Measurements from ENCODE around the gene HCK.

Gene HCK

GRCh38 chr20:32052090-32052777 is at the start of gene HCK:
TSS of gene HCK (plus strand) at chr20:32052242.
- DNase-seq: no peak

GRCh38 chr20:32003325-32003724 is 48.7 kb upstream of the HCK start:
- no peak for DNase-seq

GRCh38 chr20:32004963-32005362 is 47.1 kb upstream of the HCK start:
- no peak for DNase-seq

- no peak for DNase-seq
Measured at GRCh38 chr20:32006053-32006452, 46.0 kb upstream of the HCK start.

GRCh38 chr20:32006841-32007786 is 44.9 kb upstream of the HCK start:
- DNase-seq: peak; percentile 78

- DNase-seq: peak; percentile 36
Measured at GRCh38 chr20:32007787-32008616, 44.0 kb upstream of the HCK start.

GRCh38 chr20:32009564-32009963 is 42.5 kb upstream of the HCK start:
- no peak for DNase-seq

GRCh38 chr20:32010101-32010500 is 41.9 kb upstream of the HCK start, which contains the start of gene CCM2L:
TSS of gene CCM2L (plus strand) at chr20:32010438. CDS start at chr20:32010455, 17 bp downstream.
- no peak for DNase-seq

- no peak for DNase-seq
Measured at GRCh38 chr20:32010666-32011065, 41.4 kb upstream of the HCK start.

- DNase-seq: no peak
Measured at GRCh38 chr20:32012159-32012688, 39.8 kb upstream of the HCK start.

GRCh38 chr20:32013326-32013725 is 38.7 kb upstream of the HCK start:
- DNase-seq: no peak

GRCh38 chr20:32017711-32018251 is 34.3 kb upstream of the HCK start:
- peak; percentile 96 for DNase-seq

- DNase-seq: peak; percentile 96
Measured at GRCh38 chr20:32018269-32019155, 33.5 kb upstream of the HCK start.

GRCh38 chr20:32019156-32019510 is 32.9 kb upstream of the HCK start:
- DNase-seq: peak; percentile 68

- DNase-seq: no peak
Measured at GRCh38 chr20:32019563-32020463, 32.2 kb upstream of the HCK start.

GRCh38 chr20:32021091-32021490 is 31.0 kb upstream of the HCK start:
- DNase-seq: no peak

- no peak for DNase-seq
Measured at GRCh38 chr20:32024683-32025295, 27.3 kb upstream of the HCK start.

GRCh38 chr20:32027643-32028042 is 24.4 kb upstream of the HCK start:
- DNase-seq: no peak

GRCh38 chr20:32028647-32029372 is 23.2 kb upstream of the HCK start:
- DNase-seq: peak; percentile 7

Data from NCI-H345 (cell line).